SU-DHL-6 (cell line): ENCODE measurements around the gene NPTX2.

Experiments
- H2AFZ ChIP-seq: fragments of 200-600 bp; sonication (generic); 2 replicates; pipeline ENCODE4 v1.6.1; 2014; ENCODE audit warnings: low read depth, mild to moderate bottlenecking, moderate library complexity, mixed read lengths, antibody characterized with exemption, low read length; ENCODE audit not compliant: severe bottlenecking
- H3F3A ChIP-seq: fragments of 200-600 bp; shearing (Covaris generic); 2 replicates; pipeline ENCODE4 v1.6.0; 2016; ENCODE audit warnings: antibody characterized with exemption, mild to moderate bottlenecking; ENCODE audit not compliant: insufficient read depth
- H3K27ac ChIP-seq: fragments of 200-600 bp; sonication (generic); 2 replicates; pipeline ENCODE4 v1.5.1; 2016; ENCODE audit warnings: low read depth, mild to moderate bottlenecking, low read length, moderate library complexity, mixed read lengths
- H3K27me3 ChIP-seq: fragments of 200-600 bp; sonication (generic), shearing (Covaris generic); 2 replicates; pipeline ENCODE4 v1.6.0; 2014; ENCODE audit warnings: mild to moderate bottlenecking, low read length
- H3K36me3 ChIP-seq: fragments of 200-600 bp; sonication (generic); 2 replicates; pipeline ENCODE4 v1.6.1; 2014; ENCODE audit warnings: mild to moderate bottlenecking, low read length, mixed read lengths
- H3K4me2 ChIP-seq: fragments of 300-600, 200-600 bp; shearing (Covaris generic), sonication (generic); 2 replicates; pipeline ENCODE4 v1.6.0; 2014; ENCODE audit warnings: low read length, low read depth, mild to moderate bottlenecking; ENCODE audit not compliant: poor library complexity, severe bottlenecking
- H3K4me3 ChIP-seq: fragments of 200-600 bp; sonication (generic); 2 replicates; pipeline ENCODE4 v1.5.1; 2014; ENCODE audit warnings: antibody characterized with exemption, low read length, mild to moderate bottlenecking, mixed read lengths; ENCODE audit not compliant: insufficient read depth, poor library complexity, severe bottlenecking
- H3K79me2 ChIP-seq: fragments of 200-600 bp; sonication (generic); 2 replicates; pipeline ENCODE4 v1.6.1; 2014; ENCODE audit warnings: mild to moderate bottlenecking, low read length, moderate library complexity; ENCODE audit not compliant: insufficient read depth
- H3K9ac ChIP-seq: fragments of 200-600 bp; sonication (generic); 2 replicates; pipeline ENCODE4 v1.7.0; 2014; ENCODE audit warnings: mild to moderate bottlenecking, low read length
- H3K9me2 ChIP-seq: fragments of 200-600 bp; sonication (generic); replicated peaks from 2 replicates; pipeline ENCODE4 v1.6.1; 2014; ENCODE audit warnings: low read length; ENCODE audit not compliant: insufficient read depth
- H3K9me3 ChIP-seq: fragments of 200-600 bp; sonication (generic); 2 replicates; pipeline ENCODE4 v1.6.1; 2014; ENCODE audit warnings: low read length, mixed read lengths; ENCODE audit not compliant: insufficient read depth
- H4K20me1 ChIP-seq: fragments of 200-600 bp; sonication (generic); 2 replicates; pipeline ENCODE4 v1.6.1; 2014; ENCODE audit warnings: low read depth, mild to moderate bottlenecking, antibody characterized with exemption, low read length, moderate library complexity, mixed read lengths
- EZH2phosphoT487 ChIP-seq: fragments of 200-600 bp; sonication (generic), shearing (Covaris generic); conservative IDR thresholded peaks from 2 replicates; pipeline ENCODE4 v1.6.1; 2018; ENCODE audit warnings: mild to moderate bottlenecking, antibody characterized with exemption, low read length, moderate library complexity, mixed read lengths
- TF ChIP-seq, protein P1 (sequence below): fragments of 200-600 bp; sonication (generic); IDR thresholded peaks from one replicate; pipeline ENCODE4 v1.5.1; 2017; ENCODE audit warnings: antibody characterized with exemption, mild to moderate bottlenecking, low read length, moderate library complexity; ENCODE audit not compliant: insufficient read depth, poor library complexity, severe bottlenecking

The NPTX2 gene

DNA sequence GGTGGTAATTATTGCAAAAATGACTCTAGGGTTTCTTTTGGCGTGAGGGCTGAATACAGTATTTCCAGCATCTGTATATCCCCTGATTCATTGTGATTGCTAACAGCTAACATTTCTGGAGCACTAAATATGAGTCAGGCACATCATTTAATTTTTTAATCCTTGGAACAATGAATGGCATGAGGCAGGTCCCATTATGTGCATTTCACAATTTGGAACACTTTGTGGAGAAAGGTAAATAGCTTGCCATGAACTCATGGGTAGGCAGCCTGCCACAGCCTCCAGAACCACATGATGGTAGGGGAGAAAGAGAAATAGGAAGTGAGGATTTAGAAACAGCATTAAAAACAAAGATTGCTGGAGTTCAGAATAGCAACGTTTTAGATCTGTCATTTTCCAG lies 1.7 kb downstream of the NPTX2 start:
- no peaks in the 10 kb centered on the region for H3K9me3 ChIP-seq
- H3F3A ChIP-seq, result no peaks in the 10 kb centered on the region
- H3K4me3 ChIP-seq, result no peak overlapping the region
- H3K36me3 ChIP-seq, result no peaks in the 10 kb centered on the region
- no peak overlapping the region for H2AFZ ChIP-seq
- no peak overlapping the region for H3K9ac ChIP-seq
- no peaks in the 10 kb centered on the region for H4K20me1 ChIP-seq
- no peak overlapping the region for H3K4me2 ChIP-seq
- no peaks in the 10 kb centered on the region for H3K9me2 ChIP-seq
- no peaks in the 10 kb centered on the region for H3K79me2 ChIP-seq
- no peaks in the 10 kb centered on the region for H3K27me3 ChIP-seq
- TF ChIP-seq, protein P1, sequence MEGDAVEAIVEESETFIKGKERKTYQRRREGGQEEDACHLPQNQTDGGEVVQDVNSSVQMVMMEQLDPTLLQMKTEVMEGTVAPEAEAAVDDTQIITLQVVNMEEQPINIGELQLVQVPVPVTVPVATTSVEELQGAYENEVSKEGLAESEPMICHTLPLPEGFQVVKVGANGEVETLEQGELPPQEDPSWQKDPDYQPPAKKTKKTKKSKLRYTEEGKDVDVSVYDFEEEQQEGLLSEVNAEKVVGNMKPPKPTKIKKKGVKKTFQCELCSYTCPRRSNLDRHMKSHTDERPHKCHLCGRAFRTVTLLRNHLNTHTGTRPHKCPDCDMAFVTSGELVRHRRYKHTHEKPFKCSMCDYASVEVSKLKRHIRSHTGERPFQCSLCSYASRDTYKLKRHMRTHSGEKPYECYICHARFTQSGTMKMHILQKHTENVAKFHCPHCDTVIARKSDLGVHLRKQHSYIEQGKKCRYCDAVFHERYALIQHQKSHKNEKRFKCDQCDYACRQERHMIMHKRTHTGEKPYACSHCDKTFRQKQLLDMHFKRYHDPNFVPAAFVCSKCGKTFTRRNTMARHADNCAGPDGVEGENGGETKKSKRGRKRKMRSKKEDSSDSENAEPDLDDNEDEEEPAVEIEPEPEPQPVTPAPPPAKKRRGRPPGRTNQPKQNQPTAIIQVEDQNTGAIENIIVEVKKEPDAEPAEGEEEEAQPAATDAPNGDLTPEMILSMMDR, result no peak
- no peak for TF ChIP-seq EZH2phosphoT487
- no peak overlapping the region for H3K27ac ChIP-seq

DNA sequence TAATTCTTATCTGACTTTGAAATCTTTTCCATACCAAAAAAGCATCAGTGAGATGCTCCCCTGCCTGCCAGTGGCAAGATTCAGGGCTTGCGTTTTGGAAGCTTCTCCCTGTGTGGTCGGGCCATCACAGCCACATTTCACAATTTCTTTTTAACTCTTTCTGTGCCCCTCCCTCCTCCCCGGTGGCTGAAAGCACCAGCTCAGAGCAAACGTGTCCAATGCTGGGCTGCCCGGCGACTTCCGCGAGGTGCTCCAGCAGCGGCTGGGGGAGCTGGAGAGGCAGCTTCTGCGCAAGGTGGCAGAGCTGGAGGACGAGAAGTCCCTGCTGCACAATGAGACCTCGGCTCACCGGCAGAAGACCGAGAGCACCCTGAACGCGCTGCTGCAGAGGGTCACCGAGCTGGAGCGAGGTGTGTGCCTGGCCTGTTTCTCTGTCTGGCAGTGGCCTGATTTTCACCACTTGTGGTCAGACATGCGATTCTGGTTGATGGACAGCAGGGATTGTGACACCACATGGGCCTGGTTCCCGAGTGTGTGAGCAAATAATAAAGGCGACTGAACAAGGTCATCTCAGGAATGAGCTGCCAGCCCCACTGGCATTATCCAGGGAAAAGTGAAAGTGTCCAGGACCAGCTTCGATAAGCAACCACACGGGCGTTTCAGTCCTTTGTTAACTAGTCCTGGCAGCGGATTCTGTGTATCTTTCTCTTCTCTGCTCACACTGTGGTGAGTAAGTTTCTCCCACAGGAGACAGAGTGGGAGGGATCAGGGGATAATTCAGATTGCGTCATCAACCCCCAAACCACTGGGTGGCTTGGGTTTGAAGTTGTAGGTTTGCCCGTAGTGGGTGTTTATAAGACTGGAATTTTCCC lies 2.6 kb downstream of the NPTX2 start:
- Histone ChIP-seq H3K27me3 (no peaks in the 10 kb centered on the region), H3K4me3 (no peak overlapping the region), H3K79me2 (no peaks in the 10 kb centered on the region), H3K4me2 (no peak overlapping the region), H3K9me3 (no peaks in the 10 kb centered on the region), H3K36me3 (no peaks in the 10 kb centered on the region), H3K27ac (no peak overlapping the region), H3K9ac (no peak overlapping the region), H2AFZ (no peak overlapping the region), H4K20me1 (no peaks in the 10 kb centered on the region), H3F3A (no peaks in the 10 kb centered on the region), H3K9me2 (no peaks in the 10 kb centered on the region)
- TF ChIP-seq EZH2phosphoT487, result no peak

DNA sequence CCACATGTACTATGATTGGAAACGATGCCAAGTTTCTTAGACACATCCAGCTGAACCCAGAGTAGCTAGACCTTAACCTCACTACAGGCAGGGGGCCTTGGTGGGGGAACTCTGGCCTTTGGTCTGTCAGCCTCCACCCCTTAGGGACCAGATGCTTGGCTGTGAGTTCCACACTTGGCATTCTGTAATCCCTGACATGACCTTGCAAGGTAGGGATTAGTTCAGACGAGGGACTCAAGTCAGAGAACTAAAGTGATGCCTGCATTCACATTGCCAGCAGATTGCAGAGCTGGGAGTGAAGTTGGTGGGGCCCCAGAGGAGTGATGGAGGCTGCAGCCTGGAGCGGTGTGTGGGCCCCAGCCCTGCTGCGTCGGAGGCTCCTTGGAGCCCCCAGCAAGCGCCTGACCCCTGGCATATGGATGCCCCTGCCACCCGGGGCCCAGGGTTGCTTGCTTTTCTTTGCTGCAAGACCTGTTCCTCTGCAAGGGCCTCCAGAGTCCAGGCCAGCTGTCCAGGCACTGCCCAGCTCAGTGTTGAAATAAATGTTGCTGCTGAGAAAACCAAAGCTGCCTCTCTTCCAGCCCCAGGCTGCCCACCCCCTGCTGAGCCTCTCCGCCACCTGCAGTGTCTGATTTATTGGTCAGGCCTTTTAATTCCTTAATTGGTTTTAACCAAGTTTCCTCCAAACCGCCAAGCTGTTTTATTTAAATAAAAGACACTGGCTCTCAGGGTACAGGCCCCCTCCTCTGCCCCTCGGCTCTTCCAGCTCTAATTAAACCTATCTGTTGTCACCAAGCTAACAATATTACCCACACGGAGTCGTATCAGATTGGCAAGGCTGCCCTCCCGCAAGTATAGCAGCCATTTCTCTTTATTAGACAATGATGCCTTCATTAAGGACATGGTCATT lies 4.7 kb downstream of the NPTX2 start:
- Histone ChIP-seq H3K4me2 (no peak overlapping the region), H3K9me2 (no peaks in the 10 kb centered on the region), H3K27ac (no peak overlapping the region), H3K4me3 (no peak overlapping the region), H3K9me3 (no peaks in the 10 kb centered on the region), H2AFZ (no peak overlapping the region), H3K36me3 (no peaks in the 10 kb centered on the region), H4K20me1 (no peaks in the 10 kb centered on the region), H3F3A (no peaks in the 10 kb centered on the region), H3K27me3 (no peaks in the 10 kb centered on the region), H3K79me2 (no peaks in the 10 kb centered on the region), H3K9ac (no peak overlapping the region)
- TF ChIP-seq, protein P1, result no peak
- no peak for TF ChIP-seq EZH2phosphoT487
